Measurements from ENCODE around the gene OSBPL9.

DNA sequence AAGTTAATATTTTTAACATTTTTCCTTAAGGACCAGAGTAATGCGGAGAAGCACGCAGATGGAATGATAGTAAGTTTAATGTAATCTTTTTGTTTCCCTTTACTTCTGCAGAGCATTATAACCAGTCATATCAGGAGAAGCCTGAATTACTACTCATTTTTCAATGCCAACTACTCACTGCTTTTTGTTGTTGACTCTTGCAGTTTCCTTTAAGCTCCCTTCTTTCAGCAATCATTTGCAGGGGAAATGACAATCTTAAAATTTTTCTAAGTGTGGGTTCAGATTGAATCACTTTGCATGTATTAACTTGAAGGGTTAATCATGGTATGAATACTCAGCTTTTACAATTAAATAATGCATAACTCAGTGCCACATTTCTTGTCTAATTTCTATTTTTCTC is 139.4 kb downstream of the OSBPL9 start:
- TF ChIP-seq, protein P1, sequence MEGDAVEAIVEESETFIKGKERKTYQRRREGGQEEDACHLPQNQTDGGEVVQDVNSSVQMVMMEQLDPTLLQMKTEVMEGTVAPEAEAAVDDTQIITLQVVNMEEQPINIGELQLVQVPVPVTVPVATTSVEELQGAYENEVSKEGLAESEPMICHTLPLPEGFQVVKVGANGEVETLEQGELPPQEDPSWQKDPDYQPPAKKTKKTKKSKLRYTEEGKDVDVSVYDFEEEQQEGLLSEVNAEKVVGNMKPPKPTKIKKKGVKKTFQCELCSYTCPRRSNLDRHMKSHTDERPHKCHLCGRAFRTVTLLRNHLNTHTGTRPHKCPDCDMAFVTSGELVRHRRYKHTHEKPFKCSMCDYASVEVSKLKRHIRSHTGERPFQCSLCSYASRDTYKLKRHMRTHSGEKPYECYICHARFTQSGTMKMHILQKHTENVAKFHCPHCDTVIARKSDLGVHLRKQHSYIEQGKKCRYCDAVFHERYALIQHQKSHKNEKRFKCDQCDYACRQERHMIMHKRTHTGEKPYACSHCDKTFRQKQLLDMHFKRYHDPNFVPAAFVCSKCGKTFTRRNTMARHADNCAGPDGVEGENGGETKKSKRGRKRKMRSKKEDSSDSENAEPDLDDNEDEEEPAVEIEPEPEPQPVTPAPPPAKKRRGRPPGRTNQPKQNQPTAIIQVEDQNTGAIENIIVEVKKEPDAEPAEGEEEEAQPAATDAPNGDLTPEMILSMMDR (IDR thresholded peaks at IDR 0.05): no peak
- no peak for TF ChIP-seq EZH2phosphoT487 (IDR thresholded peaks at IDR 0.05)
